Nephron progenitor cell (in vitro differentiated cells): ENCODE measurements around the gene RSBN1L.

ENCODE experiments used
- DNase-seq: peaks from one replicate; pipeline ENCODE4 v3.0.0; 2021
- H3K27ac Mint-ChIP-seq: 2 replicates; pipeline ENCODE4 v1.8.0; 2021; ENCODE audit warnings: mild to moderate bottlenecking, moderate library complexity, mixed read lengths
- H3K27me3 Mint-ChIP-seq: 2 replicates; pipeline ENCODE4 v1.8.0; 2021; ENCODE audit warnings: mild to moderate bottlenecking, low read depth, mixed read lengths; ENCODE audit not compliant: poor library complexity
- H3K36me3 Mint-ChIP-seq: 2 replicates; pipeline ENCODE4 v1.8.0; 2021; ENCODE audit warnings: low read depth, mixed read lengths
- H3K4me1 Mint-ChIP-seq: 2 replicates; pipeline ENCODE4 v1.8.0; 2021; ENCODE audit warnings: mixed read lengths
- H3K4me3 Mint-ChIP-seq: 2 replicates; pipeline ENCODE4 v1.8.0; 2021; ENCODE audit warnings: mild to moderate bottlenecking, moderate library complexity, mixed read lengths
- H3K9me3 Mint-ChIP-seq: 2 replicates; pipeline ENCODE4 v1.8.0; 2021; ENCODE audit warnings: mild to moderate bottlenecking, moderate library complexity, mixed read lengths
- CTCF ChIP-seq: fragments of 200-600 bp; sonication (generic); IDR thresholded peaks from 2 replicates; pipeline ENCODE4 v1.5.0; 2021; ENCODE audit warnings: antibody characterized with exemption

RSBN1L gene

DNA sequence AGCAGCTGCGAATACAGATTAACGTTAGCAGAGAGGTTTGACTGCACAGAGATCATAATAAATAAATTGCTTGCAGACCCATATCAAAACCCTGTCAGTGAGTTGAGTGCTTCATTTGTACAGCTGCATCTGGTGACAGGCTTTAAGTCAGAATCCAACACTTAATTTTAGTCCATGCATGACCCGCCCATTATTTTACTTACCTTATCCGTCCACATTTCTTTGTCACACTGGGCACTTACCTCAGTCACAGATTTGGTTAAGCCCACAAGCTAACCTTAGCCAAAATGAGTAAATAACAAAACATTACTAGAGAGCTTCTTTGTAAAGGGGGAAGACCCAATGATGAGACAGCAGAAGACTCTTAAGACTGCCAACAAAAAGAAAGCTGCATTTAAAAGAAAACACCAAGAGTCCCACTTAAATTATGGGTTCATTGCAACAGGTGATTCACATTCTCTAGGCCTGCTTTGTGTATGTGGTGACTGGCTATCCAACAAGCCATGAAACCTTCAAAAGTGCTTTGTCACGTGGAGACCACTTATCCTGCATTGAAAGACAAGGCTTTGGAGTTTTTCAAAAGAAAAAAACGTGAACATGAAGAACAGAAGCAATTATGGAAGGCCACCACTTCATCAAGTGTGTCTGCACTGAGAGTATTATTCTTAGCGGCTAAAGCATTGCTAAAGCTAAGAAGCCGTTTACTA, 134.5 kb downstream of the RSBN1L start:
- no peak for DNase-seq
- Mint-ChIP-seq H3K27me3 (no peaks in the 10 kb centered on the region), H3K9me3 (peaks cover 2% of the 10 kb centered on the region), H3K27ac (peak overlapping the region; percentile 28), H3K4me1 (no peaks in the 10 kb centered on the region), H3K36me3 (peaks cover 2% of the 10 kb centered on the region), H3K4me3 (no peak overlapping the region)
- no peak for TF ChIP-seq CTCF

- Mint-ChIP-seq H3K27me3 (no peaks in the 10 kb centered on the region), H3K27ac (peak overlapping the region; percentile 28), H3K4me3 (no peak overlapping the region), H3K36me3 (peaks cover 6% of the 10 kb centered on the region), H3K9me3 (peaks cover 4% of the 10 kb centered on the region), H3K4me1 (no peaks in the 10 kb centered on the region)
- no peak for TF ChIP-seq CTCF
- DNase-seq: no peak
Observed at GRCh38 chr7:77831481-77831880, 135.2 kb downstream of the RSBN1L start.

- TF ChIP-seq CTCF: no peak
Observed at GRCh38 chr7:77831953-77832352, 135.7 kb downstream of the RSBN1L start.

More at GRCh38 chr7:77831953-77832352, 135.7 kb downstream of the RSBN1L start:
- H3K27me3 Mint-ChIP-seq: no peaks in the 10 kb centered on the region
- H3K4me1 Mint-ChIP-seq: no peaks in the 10 kb centered on the region
- peaks cover 4% of the 10 kb centered on the region for H3K9me3 Mint-ChIP-seq
- peaks cover 6% of the 10 kb centered on the region for H3K36me3 Mint-ChIP-seq
- H3K27ac Mint-ChIP-seq: no peak overlapping the region
- no peak overlapping the region for H3K4me3 Mint-ChIP-seq
- no peak for DNase-seq
